GM12873 (cell line): ENCODE measurements around the gene THOC1.

Experiments used
- TF ChIP-seq, protein P1 (sequence below): IDR thresholded peaks from 2 replicates; pipeline ENCODE4 v1.5.1; 2012; ENCODE audit warnings: low read depth, mild to moderate bottlenecking, moderate library complexity, low read length, control low read depth; ENCODE audit not compliant: insufficient read depth; ENCODE audit errors: missing control alignments

THOC1 gene, protein sequence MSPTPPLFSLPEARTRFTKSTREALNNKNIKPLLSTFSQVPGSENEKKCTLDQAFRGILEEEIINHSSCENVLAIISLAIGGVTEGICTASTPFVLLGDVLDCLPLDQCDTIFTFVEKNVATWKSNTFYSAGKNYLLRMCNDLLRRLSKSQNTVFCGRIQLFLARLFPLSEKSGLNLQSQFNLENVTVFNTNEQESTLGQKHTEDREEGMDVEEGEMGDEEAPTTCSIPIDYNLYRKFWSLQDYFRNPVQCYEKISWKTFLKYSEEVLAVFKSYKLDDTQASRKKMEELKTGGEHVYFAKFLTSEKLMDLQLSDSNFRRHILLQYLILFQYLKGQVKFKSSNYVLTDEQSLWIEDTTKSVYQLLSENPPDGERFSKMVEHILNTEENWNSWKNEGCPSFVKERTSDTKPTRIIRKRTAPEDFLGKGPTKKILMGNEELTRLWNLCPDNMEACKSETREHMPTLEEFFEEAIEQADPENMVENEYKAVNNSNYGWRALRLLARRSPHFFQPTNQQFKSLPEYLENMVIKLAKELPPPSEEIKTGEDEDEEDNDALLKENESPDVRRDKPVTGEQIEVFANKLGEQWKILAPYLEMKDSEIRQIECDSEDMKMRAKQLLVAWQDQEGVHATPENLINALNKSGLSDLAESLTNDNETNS

DNA sequence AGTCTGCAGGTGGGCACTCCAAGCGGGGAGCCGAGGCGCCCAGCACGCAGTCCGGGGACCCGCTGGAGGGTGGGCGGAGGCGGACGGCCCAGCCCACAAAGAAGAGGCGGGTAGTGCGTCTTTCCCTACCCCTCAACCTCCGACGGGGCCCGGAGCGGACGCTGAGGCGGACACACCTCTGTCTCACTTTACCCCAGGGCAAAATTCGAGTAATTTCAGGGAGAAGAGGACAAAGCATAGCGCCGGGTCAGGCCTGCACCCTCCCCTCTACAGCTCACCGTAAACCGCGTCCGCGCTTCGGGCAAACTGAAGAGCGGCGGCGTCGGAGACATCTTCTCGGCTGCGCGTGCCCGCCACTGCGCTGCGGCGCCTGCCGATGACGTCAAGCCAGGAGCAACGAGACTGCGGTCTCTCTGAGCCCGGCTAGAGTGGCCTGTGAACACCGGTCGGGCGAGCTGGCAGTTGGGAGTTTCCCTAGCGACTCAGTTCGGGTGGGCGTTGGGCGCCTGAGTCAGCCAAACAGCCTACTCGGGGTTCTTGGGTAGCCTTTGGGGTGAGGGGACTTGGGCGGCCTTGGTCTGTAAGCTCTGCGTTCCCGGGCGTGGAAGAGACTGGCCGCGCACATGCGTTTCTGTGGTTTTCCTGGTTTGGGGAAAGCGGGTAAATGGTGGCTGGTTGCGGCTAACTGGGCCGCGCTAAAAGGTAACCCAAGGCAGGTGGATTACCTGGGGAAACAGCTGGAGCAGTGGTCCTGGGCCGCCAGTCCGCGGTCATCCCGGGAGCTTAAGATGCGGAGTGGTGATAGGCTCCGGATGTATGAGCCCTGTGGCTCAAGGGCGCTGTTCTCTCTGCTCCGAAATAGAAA is at the start of gene THOC1:
Gene THOC1, minus strand, starts transcription at position 360 of the 865 bp plus-strand sequence. Its CDS starts 28 bp downstream, at position 332.
- TF ChIP-seq, protein P1, sequence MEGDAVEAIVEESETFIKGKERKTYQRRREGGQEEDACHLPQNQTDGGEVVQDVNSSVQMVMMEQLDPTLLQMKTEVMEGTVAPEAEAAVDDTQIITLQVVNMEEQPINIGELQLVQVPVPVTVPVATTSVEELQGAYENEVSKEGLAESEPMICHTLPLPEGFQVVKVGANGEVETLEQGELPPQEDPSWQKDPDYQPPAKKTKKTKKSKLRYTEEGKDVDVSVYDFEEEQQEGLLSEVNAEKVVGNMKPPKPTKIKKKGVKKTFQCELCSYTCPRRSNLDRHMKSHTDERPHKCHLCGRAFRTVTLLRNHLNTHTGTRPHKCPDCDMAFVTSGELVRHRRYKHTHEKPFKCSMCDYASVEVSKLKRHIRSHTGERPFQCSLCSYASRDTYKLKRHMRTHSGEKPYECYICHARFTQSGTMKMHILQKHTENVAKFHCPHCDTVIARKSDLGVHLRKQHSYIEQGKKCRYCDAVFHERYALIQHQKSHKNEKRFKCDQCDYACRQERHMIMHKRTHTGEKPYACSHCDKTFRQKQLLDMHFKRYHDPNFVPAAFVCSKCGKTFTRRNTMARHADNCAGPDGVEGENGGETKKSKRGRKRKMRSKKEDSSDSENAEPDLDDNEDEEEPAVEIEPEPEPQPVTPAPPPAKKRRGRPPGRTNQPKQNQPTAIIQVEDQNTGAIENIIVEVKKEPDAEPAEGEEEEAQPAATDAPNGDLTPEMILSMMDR, result no peak

DNA sequence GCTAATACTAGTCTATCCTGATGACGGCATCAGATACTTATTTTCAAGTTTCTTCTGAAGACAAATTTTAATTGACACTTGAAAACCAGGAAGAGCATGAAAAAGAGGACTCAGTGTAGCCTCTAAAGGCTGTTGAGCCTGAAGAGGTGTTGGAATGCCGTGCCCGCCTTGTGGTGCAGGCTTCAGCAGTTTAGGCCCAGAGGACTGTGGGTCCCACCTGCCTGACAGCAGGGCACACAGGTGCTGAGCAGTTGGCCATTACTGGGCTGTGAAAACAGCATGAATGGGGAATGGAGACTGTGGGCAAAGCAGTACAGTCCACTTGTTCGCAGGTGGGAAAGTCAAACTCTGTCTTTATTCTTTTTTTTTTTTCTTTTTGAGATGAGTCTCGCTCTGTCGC is 49.8 kb upstream of the THOC1 start:
- TF ChIP-seq, protein P1, result no peak

DNA sequence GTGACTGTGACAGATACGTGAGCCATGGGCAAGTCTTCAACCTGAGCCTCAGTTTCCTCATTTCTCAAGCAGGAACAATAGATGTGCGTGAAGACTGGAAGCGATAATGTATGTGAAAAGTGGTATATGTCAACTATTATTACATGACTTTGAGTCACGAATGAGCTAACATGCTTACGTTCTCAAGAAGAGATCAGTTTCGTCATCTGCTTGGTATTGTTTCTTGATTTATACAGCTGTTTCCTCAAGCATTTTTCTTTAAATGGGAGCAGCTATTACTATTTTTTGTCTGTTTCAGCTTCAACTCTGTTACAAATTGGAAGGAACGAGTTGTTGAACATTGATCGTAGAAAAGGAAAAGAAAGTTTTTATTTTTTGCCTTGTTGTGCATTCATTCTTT is 48.5 kb upstream of the THOC1 start:
- TF ChIP-seq, protein P1, result no peak

DNA sequence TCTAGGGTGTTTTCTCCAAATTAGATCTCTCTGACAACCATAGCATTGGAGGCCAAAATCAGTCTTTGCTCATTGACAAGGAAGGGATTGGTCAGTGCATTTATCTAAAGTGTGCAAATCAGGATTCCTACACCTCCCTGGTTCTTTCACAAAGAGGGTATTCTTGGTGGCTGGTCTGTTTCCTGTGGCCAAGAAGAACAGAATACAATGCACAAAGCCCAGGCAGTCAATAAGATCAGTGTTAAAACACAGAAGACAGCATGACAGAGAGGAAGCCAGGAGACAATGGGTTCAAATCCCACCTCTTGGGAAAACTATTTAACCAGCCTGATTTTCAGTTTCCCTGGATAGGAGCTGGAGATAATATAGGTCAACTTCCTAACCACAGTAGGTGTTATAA is 46.1 kb upstream of the THOC1 start:
- TF ChIP-seq, protein P1, result no peak

DNA sequence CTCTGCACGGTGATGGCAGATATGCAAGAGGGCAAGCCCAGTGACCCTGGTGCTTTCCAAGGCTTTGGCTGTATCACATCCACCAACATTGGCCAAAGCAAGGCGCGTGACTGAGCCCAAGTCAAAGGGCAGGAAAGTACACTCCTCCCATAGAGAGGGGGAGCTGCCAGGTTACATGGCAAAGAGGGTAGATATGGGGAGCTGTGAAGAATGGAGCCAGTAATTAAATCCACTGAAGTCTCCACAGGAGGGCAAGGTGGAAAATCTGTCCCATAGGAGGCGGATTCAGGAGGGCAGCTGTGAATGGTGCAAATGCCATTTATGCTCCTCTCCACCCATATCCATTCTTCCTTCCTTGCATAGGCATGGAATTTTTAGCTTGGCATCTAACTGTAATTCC is 44.6 kb upstream of the THOC1 start:
- TF ChIP-seq, protein P1, result no peak

DNA sequence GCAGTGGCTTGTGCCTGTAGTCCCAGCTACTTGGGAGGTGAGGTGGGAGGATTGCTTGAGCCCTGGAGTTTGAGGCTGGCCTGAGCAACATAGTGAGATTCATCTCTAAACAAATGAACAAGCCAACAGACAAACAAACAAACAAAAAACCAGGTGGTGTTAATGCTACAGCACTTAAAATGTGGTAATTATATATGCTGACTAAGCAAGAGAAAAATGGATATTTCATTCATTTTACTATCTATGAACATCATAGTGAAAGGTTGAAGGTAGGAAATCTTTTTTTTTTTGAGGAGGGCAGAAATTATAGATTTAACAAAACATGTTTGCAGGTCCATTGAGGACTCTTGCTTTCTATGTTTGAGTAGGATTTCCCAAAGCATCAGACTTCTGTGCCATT is 42.2 kb upstream of the THOC1 start:
- TF ChIP-seq, protein P1, result no peak

DNA sequence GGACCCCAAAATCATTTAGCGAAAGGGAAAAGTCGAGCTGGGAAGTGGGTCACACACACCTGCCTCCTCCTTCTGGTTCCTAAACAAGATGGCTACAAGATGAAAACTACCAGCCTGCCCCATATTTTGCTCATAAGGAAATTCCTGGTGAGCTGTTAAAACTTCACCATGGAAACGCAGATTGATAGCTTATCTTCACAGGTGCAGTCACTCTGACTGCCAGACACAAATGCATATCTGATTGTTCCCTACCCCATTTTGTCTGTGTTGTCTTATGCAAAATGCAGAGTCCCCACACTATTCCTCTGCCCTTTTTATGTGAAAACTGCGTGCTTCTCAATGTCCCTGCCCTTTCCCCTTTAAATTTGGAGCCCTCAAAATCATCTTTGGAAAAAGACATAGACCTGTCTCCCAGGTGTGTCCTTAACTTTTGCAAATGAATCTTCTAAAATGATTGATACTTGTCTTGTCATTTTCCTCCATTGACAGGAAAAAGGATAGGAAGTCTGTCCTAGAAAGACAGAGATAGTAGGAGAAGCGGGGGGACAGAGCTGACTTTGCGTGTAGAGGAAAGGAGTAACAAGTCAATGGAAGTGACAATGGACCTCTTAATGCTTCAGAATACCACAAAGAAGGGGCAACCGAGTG is 38.9 kb upstream of the THOC1 start:
- TF ChIP-seq, protein P1, result no peak
